Measurements from ENCODE around the gene PDE5A. TPM values are rescaled to one million over a fixed set of nuclear protein-coding genes. Genes with fewer than 3 reads are reported as not detected.
"Not testable (repeated sequence)": the region's sequence is repeated elsewhere in the genome, so short reads cannot be mapped to it uniquely, and the experiment has no call there.

PDE5A gene
- total RNA-seq, 2 donors from 2014 or later, result 0.94 to 1.0 TPM

DNA sequence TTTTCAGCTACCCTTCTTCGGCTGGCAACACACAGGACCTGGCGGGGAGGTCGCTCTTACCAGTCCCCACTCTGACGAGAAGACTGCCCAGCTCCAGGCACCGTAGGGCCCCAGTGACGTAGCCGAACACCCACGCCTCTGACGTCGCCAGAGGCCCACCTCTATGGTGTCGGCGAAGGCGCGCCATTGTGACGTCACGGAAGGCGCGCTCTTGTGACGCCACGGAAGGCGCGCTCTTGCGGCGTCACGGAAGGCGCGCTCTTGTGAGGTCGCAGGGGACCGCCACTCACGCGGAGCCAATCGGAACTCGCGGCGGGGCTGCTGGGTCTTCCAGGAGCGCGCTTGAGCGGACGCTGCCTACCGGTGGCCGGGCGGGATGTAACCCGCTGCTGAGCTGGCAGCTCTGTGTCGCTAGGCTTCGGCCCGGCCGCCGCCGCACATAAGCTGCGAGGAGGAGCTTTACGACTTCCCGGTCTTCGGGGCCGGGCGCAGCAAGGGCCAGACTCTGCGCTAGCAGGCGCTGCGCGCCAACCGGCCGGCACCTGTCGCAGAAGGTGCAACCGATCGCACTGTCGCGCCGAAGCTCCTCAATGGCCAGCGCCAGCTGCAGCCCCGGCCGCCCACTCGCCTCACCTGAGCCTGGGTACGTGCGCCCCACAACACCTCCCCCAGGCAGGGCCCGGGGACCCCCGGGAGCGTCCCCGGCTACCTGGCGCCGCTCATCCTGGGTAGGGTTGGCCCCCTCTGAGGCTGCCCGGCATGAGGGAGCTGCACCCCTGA lies 173.9 kb downstream of the PDE5A start:
- not testable (repeated sequence) for H3K36me3 Mint-ChIP-seq (ENCODE audit: insufficient read depth in 2 of 2); H3K9me3 Mint-ChIP-seq; H3K4me1 Mint-ChIP-seq (ENCODE audit: low read depth); H3K27me3 Mint-ChIP-seq (ENCODE audit: low read depth)
- DNase-seq (peak; percentile 97 to 99), ATAC-seq (replicated peaks in 1 of 2) (peak; percentile 100)
- peak overlapping the region; percentile 97 for H3K27ac Mint-ChIP-seq
- H3K4me3 Mint-ChIP-seq, result peak overlapping the region; percentile 88 to 91

DNA sequence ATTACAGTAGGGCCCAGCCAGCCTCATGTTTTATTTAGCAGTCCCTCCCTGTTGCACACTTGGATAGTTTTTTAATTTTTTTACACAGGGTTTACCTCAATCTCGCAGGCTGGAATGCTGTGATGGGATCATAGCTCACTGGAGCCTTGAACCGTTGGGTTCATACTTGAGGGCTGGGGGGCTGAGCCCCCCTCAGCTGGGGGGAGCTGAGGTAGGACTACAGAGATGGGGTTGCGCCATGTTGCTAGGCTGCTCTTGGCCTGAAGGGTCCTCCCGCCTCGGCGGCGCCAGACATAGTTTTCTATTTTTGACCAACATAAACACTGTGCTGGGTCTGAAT lies 174.5 kb downstream of the PDE5A start:
- ATAC-seq (replicated peaks in 1 of 2), result peak; percentile 8 to 10
- not testable (repeated sequence) for DNase-seq

DNA sequence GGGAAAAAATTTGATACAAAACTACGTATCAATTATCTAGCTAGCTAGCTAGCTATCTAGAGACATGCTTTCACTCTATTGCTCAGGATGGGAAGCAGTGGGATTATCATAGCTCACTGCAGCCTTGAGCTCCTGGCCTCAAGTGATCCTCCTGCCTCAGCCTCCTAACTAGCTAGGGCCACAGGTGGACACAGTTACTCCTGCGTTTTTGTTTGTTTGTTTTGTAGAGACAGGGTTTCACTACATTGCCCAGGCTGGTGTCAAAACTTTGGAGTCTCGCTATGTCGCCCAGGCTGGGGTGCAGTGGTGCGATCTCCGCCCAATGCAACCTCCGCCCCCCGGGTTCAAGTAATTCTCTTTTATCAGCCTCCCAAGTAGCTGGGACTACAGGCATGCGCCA lies 175.3 kb downstream of the PDE5A start:
- not testable (repeated sequence) for H3K4me1 Mint-ChIP-seq (ENCODE audit: low read depth); H3K9me3 Mint-ChIP-seq; H3K27ac Mint-ChIP-seq; ATAC-seq (replicated peaks in 1 of 2); H3K27me3 Mint-ChIP-seq (ENCODE audit: low read depth); DNase-seq; H3K36me3 Mint-ChIP-seq (ENCODE audit: insufficient read depth in 2 of 2)
- H3K4me3 Mint-ChIP-seq, result peak overlapping the region in 1 of 2 donors; percentile 88

More for the DNA sequence above, 174.5 kb downstream of the PDE5A start:
- not testable (repeated sequence) for H3K27me3 Mint-ChIP-seq (ENCODE audit: low read depth); H3K36me3 Mint-ChIP-seq (ENCODE audit: insufficient read depth in 2 of 2); H3K4me1 Mint-ChIP-seq (ENCODE audit: low read depth); H3K9me3 Mint-ChIP-seq
- H3K4me3 Mint-ChIP-seq, result peak overlapping the region; percentile 88 to 91
- H3K27ac Mint-ChIP-seq, result peak overlapping the region; percentile 97

GRCh38 chr4:119449851-119450250 lies 178.8 kb downstream of the PDE5A start:
- H3K4me3 Mint-ChIP-seq; H3K27me3 Mint-ChIP-seq (ENCODE audit: low read depth); H3K36me3 Mint-ChIP-seq (ENCODE audit: insufficient read depth in 2 of 2); H3K27ac Mint-ChIP-seq; DNase-seq; H3K9me3 Mint-ChIP-seq; H3K4me1 Mint-ChIP-seq (ENCODE audit: low read depth); ATAC-seq (replicated peaks in 1 of 2): not testable (repeated sequence)
